ENCODE measurements around the gene CDH23.

GRCh38 chr10:71696628-71697326 lies 300.1 kb downstream of the CDH23 start:
- no peak for TF ChIP-seq SUZ12 (IDR thresholded peaks at IDR 0.05; ENCODE audit: extremely low read depth, insufficient read depth, insufficient read length)
- TF ChIP-seq YY1 (IDR thresholded peaks at IDR 0.05; ENCODE audit: insufficient read depth, insufficient read length), result no peak

All from NT2/D1 (cell line).